ENCODE data around the gene RPS24.
"Not testable (repeated sequence)": the region's sequence is repeated elsewhere in the genome, so short reads cannot be mapped to it uniquely, and the experiment has no call there.

The RPS24 gene

GRCh38 chr10:78059906-78060702 is 26.4 kb downstream of the RPS24 start:
- ATAC-seq = no peak
- Mint-ChIP-seq H3K4me3 (no peak overlapping the region), H3K27me3 (no peaks in the 10 kb centered on the region), H3K36me3 (peaks cover 9% of the 10 kb centered on the region), H3K9me3 (no peaks in the 10 kb centered on the region), H3K27ac (no peak overlapping the region), H3K4me1 (no peaks in the 10 kb centered on the region)

GRCh38 chr10:78062296-78062695 is 28.6 kb downstream of the RPS24 start:
- Mint-ChIP-seq H3K36me3 (no peaks in the 10 kb centered on the region), H3K9me3 (no peaks in the 10 kb centered on the region), H3K27me3 (peaks cover 8% of the 10 kb centered on the region), H3K4me3 (no peak overlapping the region), H3K4me1 (no peaks in the 10 kb centered on the region), H3K27ac (no peak overlapping the region)
- no peak for ATAC-seq

GRCh38 chr10:78063236-78063635 is 29.6 kb downstream of the RPS24 start:
- Mint-ChIP-seq H3K4me1 (no peaks in the 10 kb centered on the region), H3K9me3 (no peaks in the 10 kb centered on the region), H3K4me3 (no peak overlapping the region), H3K27ac (no peak overlapping the region), H3K27me3 (peaks cover 17% of the 10 kb centered on the region), H3K36me3 (no peaks in the 10 kb centered on the region)
- ATAC-seq = no peak

GRCh38 chr10:78064919-78065318 is 31.3 kb downstream of the RPS24 start:
- not testable (repeated sequence) for H3K27ac Mint-ChIP-seq, H3K4me3 Mint-ChIP-seq, H3K9me3 Mint-ChIP-seq, H3K4me1 Mint-ChIP-seq, ATAC-seq, H3K36me3 Mint-ChIP-seq
- peaks cover 26% of the 10 kb centered on the region for H3K27me3 Mint-ChIP-seq

GRCh38 chr10:78065611-78066010 is 31.9 kb downstream of the RPS24 start:
- no peaks in the 10 kb centered on the region for H3K4me1 Mint-ChIP-seq
- no peak for ATAC-seq
- no peak overlapping the region for H3K4me3 Mint-ChIP-seq
- H3K9me3 Mint-ChIP-seq = no peaks in the 10 kb centered on the region
- H3K36me3 Mint-ChIP-seq = no peaks in the 10 kb centered on the region
- no peak overlapping the region for H3K27ac Mint-ChIP-seq
- peaks cover 26% of the 10 kb centered on the region for H3K27me3 Mint-ChIP-seq

- no peak for ATAC-seq
- no peaks in the 10 kb centered on the region for H3K9me3 Mint-ChIP-seq
- H3K4me1 Mint-ChIP-seq = no peaks in the 10 kb centered on the region
- no peaks in the 10 kb centered on the region for H3K36me3 Mint-ChIP-seq
- peaks cover 26% of the 10 kb centered on the region for H3K27me3 Mint-ChIP-seq
- no peak overlapping the region for H3K4me3 Mint-ChIP-seq
- H3K27ac Mint-ChIP-seq = no peak overlapping the region
Observed at GRCh38 chr10:78066012-78066411, 32.3 kb downstream of the RPS24 start.

- ATAC-seq = no peak
- no peak overlapping the region for H3K4me3 Mint-ChIP-seq
- H3K36me3 Mint-ChIP-seq = no peaks in the 10 kb centered on the region
- no peaks in the 10 kb centered on the region for H3K4me1 Mint-ChIP-seq
- H3K9me3 Mint-ChIP-seq = no peaks in the 10 kb centered on the region
- H3K27ac Mint-ChIP-seq = no peak overlapping the region
- H3K27me3 Mint-ChIP-seq = peaks cover 26% of the 10 kb centered on the region
Observed at GRCh38 chr10:78066728-78067430, 33.2 kb downstream of the RPS24 start.

- peaks cover 2% of the 10 kb centered on the region for H3K36me3 Mint-ChIP-seq
- peaks cover 26% of the 10 kb centered on the region for H3K27me3 Mint-ChIP-seq
- no peak for ATAC-seq
- H3K27ac Mint-ChIP-seq = no peak overlapping the region
- H3K4me3 Mint-ChIP-seq = no peak overlapping the region
- no peaks in the 10 kb centered on the region for H3K4me1 Mint-ChIP-seq
- peaks cover 1% of the 10 kb centered on the region for H3K9me3 Mint-ChIP-seq
Observed at GRCh38 chr10:78069151-78069550, 35.5 kb downstream of the RPS24 start.

- H3K9me3 Mint-ChIP-seq, H3K27ac Mint-ChIP-seq, H3K4me3 Mint-ChIP-seq, H3K36me3 Mint-ChIP-seq, ATAC-seq, H3K4me1 Mint-ChIP-seq: not testable (repeated sequence)
- peaks cover 26% of the 10 kb centered on the region for H3K27me3 Mint-ChIP-seq
Observed at GRCh38 chr10:78070064-78070463, 36.4 kb downstream of the RPS24 start.

- Mint-ChIP-seq H3K9me3 (peaks cover 5% of the 10 kb centered on the region), H3K27me3 (peaks cover 26% of the 10 kb centered on the region), H3K27ac (no peak overlapping the region), H3K4me1 (no peaks in the 10 kb centered on the region), H3K36me3 (peaks cover 6% of the 10 kb centered on the region), H3K4me3 (no peak overlapping the region)
- ATAC-seq = no peak
Observed at GRCh38 chr10:78070726-78071125, 37.1 kb downstream of the RPS24 start.

- no peak overlapping the region for H3K4me3 Mint-ChIP-seq
- no peak for ATAC-seq
- no peaks in the 10 kb centered on the region for H3K4me1 Mint-ChIP-seq
- peaks cover 6% of the 10 kb centered on the region for H3K9me3 Mint-ChIP-seq
- H3K36me3 Mint-ChIP-seq = peaks cover 6% of the 10 kb centered on the region
- peaks cover 26% of the 10 kb centered on the region for H3K27me3 Mint-ChIP-seq
- no peak overlapping the region for H3K27ac Mint-ChIP-seq
Observed at GRCh38 chr10:78071140-78071856, 37.6 kb downstream of the RPS24 start.

- peaks cover 23% of the 10 kb centered on the region for H3K27me3 Mint-ChIP-seq
- peaks cover 6% of the 10 kb centered on the region for H3K36me3 Mint-ChIP-seq
- ATAC-seq = no peak
- no peak overlapping the region for H3K4me3 Mint-ChIP-seq
- no peaks in the 10 kb centered on the region for H3K4me1 Mint-ChIP-seq
- peaks cover 7% of the 10 kb centered on the region for H3K9me3 Mint-ChIP-seq
- no peak overlapping the region for H3K27ac Mint-ChIP-seq
Observed at GRCh38 chr10:78071857-78072179, 38.2 kb downstream of the RPS24 start.

GRCh38 chr10:78072504-78072903 is 38.8 kb downstream of the RPS24 start:
- Mint-ChIP-seq H3K4me3 (no peak overlapping the region), H3K36me3 (peaks cover 6% of the 10 kb centered on the region), H3K27me3 (peaks cover 16% of the 10 kb centered on the region), H3K27ac (no peak overlapping the region), H3K9me3 (peaks cover 7% of the 10 kb centered on the region), H3K4me1 (no peaks in the 10 kb centered on the region)
- no peak for ATAC-seq

GRCh38 chr10:78075806-78076205 is 42.1 kb downstream of the RPS24 start:
- H3K27me3 Mint-ChIP-seq, ATAC-seq, H3K4me3 Mint-ChIP-seq, H3K27ac Mint-ChIP-seq, H3K9me3 Mint-ChIP-seq, H3K36me3 Mint-ChIP-seq, H3K4me1 Mint-ChIP-seq: not testable (repeated sequence)

- no peaks in the 10 kb centered on the region for H3K27me3 Mint-ChIP-seq
- H3K4me3 Mint-ChIP-seq = no peak overlapping the region
- no peak overlapping the region for H3K27ac Mint-ChIP-seq
- no peaks in the 10 kb centered on the region for H3K4me1 Mint-ChIP-seq
- peaks cover 6% of the 10 kb centered on the region for H3K36me3 Mint-ChIP-seq
- ATAC-seq = no peak
- peaks cover 7% of the 10 kb centered on the region for H3K9me3 Mint-ChIP-seq
Observed at GRCh38 chr10:78078539-78079330, 45.1 kb downstream of the RPS24 start.
